Measurements from ENCODE around the gene PNPO.
"Not testable (repeated sequence)": the region's sequence is repeated elsewhere in the genome, so short reads cannot be mapped to it uniquely, and the experiment has no call there.

The PNPO gene

GRCh38 chr17:47929218-47930000 is 12.0 kb upstream of the PNPO start:
- no peak for TF ChIP-seq CTCF (conservative IDR thresholded peaks at IDR 0.05; ENCODE audit: low read depth, low read length)
- H3K4me3 ChIP-seq (ENCODE audit: low read depth, low read length) = no peak overlapping the region
- DNase-seq (ENCODE audit: low read depth) = no peak

GRCh38 chr17:47931848-47932247 is 9.5 kb upstream of the PNPO start:
- DNase-seq (ENCODE audit: low read depth) = no peak
- no peak overlapping the region for H3K4me3 ChIP-seq (ENCODE audit: low read depth, low read length)
- no peak for TF ChIP-seq CTCF (conservative IDR thresholded peaks at IDR 0.05; ENCODE audit: low read depth, low read length)

GRCh38 chr17:47934856-47935255 is 6.5 kb upstream of the PNPO start:
- no peak overlapping the region for H3K4me3 ChIP-seq (ENCODE audit: low read depth, low read length)
- DNase-seq (ENCODE audit: low read depth) = no peak
- TF ChIP-seq CTCF (conservative IDR thresholded peaks at IDR 0.05; ENCODE audit: low read depth, low read length) = no peak

DNA sequence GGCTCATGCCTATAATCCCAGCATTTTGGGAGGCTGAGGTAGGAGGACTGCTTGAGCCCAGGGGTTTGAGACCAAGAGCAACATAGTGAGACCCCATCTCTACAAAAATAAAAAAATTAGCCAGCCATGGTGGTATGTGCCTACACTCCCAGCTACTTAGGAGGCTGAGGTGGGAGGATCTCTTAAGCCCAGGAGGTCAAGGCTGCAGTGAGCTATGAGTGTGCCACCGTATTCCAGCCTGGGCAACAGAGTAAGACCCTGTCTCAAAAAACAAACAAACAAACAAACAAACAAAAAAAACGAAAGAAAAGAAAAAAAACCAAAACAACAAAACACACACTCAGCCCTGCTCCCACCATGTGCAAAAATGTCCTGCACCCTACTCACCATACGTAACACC is 5.9 kb upstream of the PNPO start:
- H3K4me3 ChIP-seq (ENCODE audit: low read depth, low read length); DNase-seq (ENCODE audit: low read depth): not testable (repeated sequence)

DNA sequence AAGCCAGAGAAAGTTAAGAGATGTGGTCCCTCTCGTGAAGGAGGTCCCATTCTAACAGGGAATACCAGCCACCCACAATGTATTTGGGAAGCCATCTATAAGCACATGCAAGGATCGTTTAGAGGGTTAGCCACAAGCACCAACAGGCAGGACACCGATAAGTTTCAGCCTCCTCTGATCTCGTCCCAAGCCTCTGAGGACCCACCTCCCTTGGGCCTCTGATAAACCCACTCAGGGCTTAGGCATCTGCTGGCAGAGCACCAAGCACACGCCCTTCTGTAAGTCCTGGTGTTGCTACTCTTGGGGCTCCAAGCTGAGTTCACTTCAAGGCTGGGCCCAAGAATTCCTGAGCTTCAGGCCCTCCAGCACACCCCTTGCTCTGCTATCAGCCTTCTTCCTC is 5.4 kb upstream of the PNPO start:
- TF ChIP-seq CTCF (conservative IDR thresholded peaks at IDR 0.05; ENCODE audit: low read depth, low read length) = no peak
- H3K4me3 ChIP-seq (ENCODE audit: low read depth, low read length) = no peak overlapping the region
- peak; percentile 78 for DNase-seq (ENCODE audit: low read depth)

DNA sequence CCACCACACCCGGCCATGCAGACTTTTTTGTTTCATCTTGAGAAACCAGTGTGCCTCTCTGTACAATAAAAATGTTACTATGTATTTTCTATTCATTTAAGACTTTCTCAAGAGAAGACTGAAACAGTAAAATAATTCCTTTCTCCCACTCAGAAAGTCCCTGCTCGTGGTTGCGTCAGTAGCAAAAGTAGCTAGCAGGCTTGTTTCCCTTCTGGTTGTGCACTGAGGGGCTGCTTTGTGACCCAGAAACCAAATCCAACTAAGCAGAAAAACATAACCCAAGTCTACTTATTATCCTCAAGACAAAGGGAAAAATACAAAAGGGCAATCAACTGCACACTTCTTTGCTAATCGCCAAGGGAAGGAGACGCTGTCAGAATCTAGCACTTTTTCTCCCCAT is 3.4 kb upstream of the PNPO start:
- no peak for TF ChIP-seq CTCF (conservative IDR thresholded peaks at IDR 0.05; ENCODE audit: low read depth, low read length)
- no peak overlapping the region for H3K4me3 ChIP-seq (ENCODE audit: low read depth, low read length)
- no peak for DNase-seq (ENCODE audit: low read depth)

DNA sequence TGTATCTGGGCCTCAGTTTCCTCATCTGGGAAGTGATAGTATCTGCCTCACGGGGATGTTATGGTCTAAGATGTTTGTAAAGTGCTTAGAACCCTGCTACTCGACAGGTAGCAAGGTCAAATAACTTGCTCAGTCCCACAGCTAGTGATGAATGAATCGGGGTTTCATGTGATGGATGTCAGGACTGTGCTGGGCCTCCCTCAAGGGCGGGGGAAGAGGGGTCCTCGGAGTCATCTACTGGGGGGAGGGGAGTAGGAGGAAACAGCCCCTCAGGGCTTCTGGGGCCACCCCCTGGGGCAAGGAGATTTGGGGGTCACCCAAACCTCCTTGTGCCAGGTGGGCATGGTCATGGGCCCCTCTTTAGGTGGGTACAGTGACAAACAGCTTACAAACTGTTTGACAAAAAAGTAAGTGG is 732 bp downstream of the PNPO start:
- no peak for DNase-seq (ENCODE audit: low read depth)
- peak overlapping the region; percentile 85 for H3K4me3 ChIP-seq (ENCODE audit: low read depth, low read length)
- no peak for TF ChIP-seq CTCF (conservative IDR thresholded peaks at IDR 0.05; ENCODE audit: low read depth, low read length)

Measured in choroid plexus epithelial cell (primary cell).